NCI-H226 (cell line): ENCODE data around the gene TSPEAR.

ENCODE experiments used
- DNase-seq: peaks from one replicate; pipeline ENCODE4 v3.0.0-alpha.2; 2015

The TSPEAR gene

GRCh38 chr21:44718093-44718492 is 6.7 kb upstream of the TSPEAR start:
- no peak for DNase-seq

- DNase-seq: peak; percentile 33
Observed at GRCh38 chr21:44716984-44717383, 5.6 kb upstream of the TSPEAR start.

GRCh38 chr21:44714905-44715304 is 3.5 kb upstream of the TSPEAR start:
- DNase-seq: no peak

- DNase-seq: no peak
Observed at GRCh38 chr21:44713846-44714245, 2.5 kb upstream of the TSPEAR start.

- DNase-seq: no peak
Observed at GRCh38 chr21:44713130-44713529, 1.8 kb upstream of the TSPEAR start.

GRCh38 chr21:44712203-44713028 is 1.0 kb upstream of the TSPEAR start:
- no peak for DNase-seq

- DNase-seq: no peak
Observed at GRCh38 chr21:44710756-44711326, 531 bp downstream of the TSPEAR start.

GRCh38 chr21:44710294-44710665 is 1.1 kb downstream of the TSPEAR start:
- DNase-seq: no peak

- peak; percentile 26 for DNase-seq
Observed at GRCh38 chr21:44709426-44710293, 1.7 kb downstream of the TSPEAR start.

GRCh38 chr21:44708866-44709425 is 2.4 kb downstream of the TSPEAR start:
- DNase-seq: no peak

- no peak for DNase-seq
Observed at GRCh38 chr21:44708213-44708865, 3.0 kb downstream of the TSPEAR start.

GRCh38 chr21:44706706-44707581 is 4.4 kb downstream of the TSPEAR start:
- DNase-seq: no peak

GRCh38 chr21:44706026-44706705 is 5.2 kb downstream of the TSPEAR start:
- no peak for DNase-seq

GRCh38 chr21:44704636-44705001 is 6.8 kb downstream of the TSPEAR start:
- DNase-seq: no peak

GRCh38 chr21:44703731-44704635 is 7.4 kb downstream of the TSPEAR start:
- no peak for DNase-seq

- no peak for DNase-seq
Observed at GRCh38 chr21:44702973-44703730, 8.2 kb downstream of the TSPEAR start.

- DNase-seq: no peak
Observed at GRCh38 chr21:44702111-44702972, 9.0 kb downstream of the TSPEAR start.

GRCh38 chr21:44701541-44701940 is 9.8 kb downstream of the TSPEAR start:
- DNase-seq: no peak
